HL-60 (cell line): Measurements from ENCODE around the gene SLC9A3.

Experiments
- CTCF ChIP-seq: IDR thresholded peaks from one replicate; pipeline ENCODE4 v1.5.1; 2011; ENCODE audit warnings: low read length, control low read depth, inconsistent platforms; ENCODE audit not compliant: insufficient read depth
- POLR2AphosphoS5 ChIP-seq: IDR thresholded peaks from 2 replicates; pipeline ENCODE4 v1.6.1; 2012; ENCODE audit warnings: low read depth
- REST ChIP-seq: IDR thresholded peaks from 2 replicates; pipeline ENCODE4 v1.6.1; 2012; ENCODE audit warnings: low read depth; ENCODE audit not compliant: insufficient replicate concordance

- TF ChIP-seq CTCF (no peak), REST (no peak), POLR2AphosphoS5 (no peak)
These were observed 35.2 kb downstream of the SLC9A3 start for GRCh38 chr5:488744-489688.
